Measurements from ENCODE around the gene PALLD.

DNA sequence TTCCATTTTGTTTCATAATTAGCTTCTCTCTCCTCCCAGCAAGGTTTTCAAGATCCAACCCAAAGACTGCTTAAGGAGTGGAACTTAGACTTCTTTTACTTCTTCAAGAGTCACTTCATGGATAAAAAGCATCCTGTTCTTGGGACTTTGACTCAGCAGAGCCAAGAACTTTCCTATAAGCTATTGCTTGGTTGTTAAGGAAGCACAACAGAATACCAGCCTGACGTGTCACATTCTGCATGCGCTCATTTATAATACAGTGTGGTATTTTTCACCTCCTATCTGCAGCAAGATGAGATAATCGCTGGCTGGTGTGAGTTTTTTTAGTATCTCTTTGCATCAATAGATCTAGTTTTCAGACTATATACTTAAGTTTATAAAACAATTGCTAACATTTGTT lies 152.1 kb downstream of the PALLD start:
- TF ChIP-seq, protein P1, sequence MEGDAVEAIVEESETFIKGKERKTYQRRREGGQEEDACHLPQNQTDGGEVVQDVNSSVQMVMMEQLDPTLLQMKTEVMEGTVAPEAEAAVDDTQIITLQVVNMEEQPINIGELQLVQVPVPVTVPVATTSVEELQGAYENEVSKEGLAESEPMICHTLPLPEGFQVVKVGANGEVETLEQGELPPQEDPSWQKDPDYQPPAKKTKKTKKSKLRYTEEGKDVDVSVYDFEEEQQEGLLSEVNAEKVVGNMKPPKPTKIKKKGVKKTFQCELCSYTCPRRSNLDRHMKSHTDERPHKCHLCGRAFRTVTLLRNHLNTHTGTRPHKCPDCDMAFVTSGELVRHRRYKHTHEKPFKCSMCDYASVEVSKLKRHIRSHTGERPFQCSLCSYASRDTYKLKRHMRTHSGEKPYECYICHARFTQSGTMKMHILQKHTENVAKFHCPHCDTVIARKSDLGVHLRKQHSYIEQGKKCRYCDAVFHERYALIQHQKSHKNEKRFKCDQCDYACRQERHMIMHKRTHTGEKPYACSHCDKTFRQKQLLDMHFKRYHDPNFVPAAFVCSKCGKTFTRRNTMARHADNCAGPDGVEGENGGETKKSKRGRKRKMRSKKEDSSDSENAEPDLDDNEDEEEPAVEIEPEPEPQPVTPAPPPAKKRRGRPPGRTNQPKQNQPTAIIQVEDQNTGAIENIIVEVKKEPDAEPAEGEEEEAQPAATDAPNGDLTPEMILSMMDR (IDR thresholded peaks at IDR 0.05) = no peak
- no peak for TF ChIP-seq EP300 (IDR thresholded peaks at IDR 0.05)

Measured in sigmoid colon (tissue), 4 donors.